NCI-H446 (cell line): ENCODE data around the gene SF1.

Source experiments
- DNase-seq, 2 experiments: peaks; one replicate each; lab custom pipeline; 2025; lab: John Stamatoyannopoulos, UW

The SF1 gene

DNA sequence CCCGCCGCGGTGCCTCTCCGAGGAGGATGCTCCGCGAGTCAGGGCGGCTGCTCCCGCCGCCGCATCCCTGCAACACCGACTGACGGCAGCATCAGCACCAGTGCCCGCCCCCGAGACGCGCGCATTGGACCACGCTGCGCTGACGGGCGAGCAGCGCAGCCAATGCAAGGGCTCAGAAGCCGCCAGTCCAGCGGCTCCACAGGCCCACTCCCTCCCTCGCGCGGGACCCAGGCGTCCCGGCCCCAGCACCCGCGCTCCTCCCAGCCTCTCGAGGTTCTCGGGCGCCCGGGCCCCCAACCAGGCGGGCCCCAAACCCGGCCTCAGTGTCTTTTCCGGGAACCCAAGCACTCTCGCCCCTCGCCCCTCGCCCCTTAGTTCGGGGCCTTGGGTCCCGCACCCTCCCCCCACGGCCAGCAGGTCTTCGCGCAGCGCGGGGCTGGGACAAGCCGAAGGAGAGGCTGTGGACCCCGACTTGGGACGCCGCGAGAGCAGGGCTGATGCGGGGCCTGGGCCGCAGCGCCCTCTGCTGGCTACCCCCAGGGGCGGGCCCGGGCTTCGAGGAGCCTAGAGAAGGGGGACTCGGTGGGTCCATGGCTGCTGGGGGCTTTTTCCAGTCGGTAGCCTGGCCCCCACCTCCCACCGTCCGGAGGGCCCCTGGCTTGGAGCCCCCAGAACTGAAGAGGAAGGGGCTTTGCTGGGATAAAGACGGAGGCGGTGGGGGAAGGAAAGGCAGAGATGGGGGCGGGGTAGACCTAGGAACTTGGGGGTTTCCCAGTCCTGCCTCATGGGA, 55.0 kb downstream of the SF1 start, which contains the start of gene NRXN2:
Gene NRXN2, minus strand, starts transcription at position 81 of the 790 bp plus-strand sequence. CDS start 9,498 bp downstream, outside the sequence.
- DNase-seq, result peak; percentile 55 to 88

DNA sequence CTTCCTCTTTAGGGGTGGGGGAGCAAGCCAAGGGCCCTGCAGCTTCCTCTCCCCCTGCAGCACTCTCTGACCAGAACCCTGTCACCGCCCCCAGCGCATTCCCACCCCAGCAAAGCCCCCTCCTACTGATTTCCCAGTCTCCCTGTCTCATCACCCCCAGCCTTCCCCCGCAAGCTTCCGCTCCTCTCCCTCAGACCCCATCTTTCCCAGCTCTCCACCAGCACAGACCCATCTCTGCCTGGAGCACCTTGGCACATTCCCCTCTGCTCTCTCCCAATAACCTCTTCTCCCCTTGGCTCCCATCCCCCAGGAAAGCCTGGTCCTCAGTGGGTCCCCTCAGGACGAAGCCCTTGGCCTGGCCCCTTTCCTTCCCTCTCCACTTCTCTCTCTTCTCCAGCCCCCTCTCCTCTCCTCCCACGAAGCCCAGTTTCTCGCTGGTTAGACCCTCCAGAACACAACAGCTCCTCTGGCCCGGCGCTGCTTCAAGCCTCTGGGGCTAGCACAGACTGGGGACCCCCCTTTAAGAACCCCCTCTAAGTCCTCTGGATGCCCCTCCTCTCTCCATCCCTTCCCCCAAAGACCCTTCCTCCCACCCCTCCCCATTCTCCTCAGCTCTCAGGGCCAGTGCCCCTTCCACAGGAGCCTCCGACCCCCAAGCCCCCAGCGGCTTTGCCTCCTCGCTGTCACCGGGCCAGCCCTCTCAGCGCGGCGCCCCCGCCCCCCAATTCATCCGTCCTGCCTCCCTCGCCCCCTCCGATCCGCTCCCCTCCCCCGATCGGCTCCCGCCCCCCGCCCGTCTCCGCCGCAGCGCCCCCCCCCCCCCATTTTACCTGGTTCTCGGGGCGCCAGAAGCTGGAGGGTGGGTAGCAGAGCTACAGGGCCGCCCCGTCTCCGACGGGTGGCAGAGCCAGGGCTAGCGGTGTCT, 55.9 kb downstream of the SF1 start:
- no peak for DNase-seq

- DNase-seq, result no peak
Measured at GRCh38 chr11:64721359-64721699, 57.0 kb downstream of the SF1 start.

DNA sequence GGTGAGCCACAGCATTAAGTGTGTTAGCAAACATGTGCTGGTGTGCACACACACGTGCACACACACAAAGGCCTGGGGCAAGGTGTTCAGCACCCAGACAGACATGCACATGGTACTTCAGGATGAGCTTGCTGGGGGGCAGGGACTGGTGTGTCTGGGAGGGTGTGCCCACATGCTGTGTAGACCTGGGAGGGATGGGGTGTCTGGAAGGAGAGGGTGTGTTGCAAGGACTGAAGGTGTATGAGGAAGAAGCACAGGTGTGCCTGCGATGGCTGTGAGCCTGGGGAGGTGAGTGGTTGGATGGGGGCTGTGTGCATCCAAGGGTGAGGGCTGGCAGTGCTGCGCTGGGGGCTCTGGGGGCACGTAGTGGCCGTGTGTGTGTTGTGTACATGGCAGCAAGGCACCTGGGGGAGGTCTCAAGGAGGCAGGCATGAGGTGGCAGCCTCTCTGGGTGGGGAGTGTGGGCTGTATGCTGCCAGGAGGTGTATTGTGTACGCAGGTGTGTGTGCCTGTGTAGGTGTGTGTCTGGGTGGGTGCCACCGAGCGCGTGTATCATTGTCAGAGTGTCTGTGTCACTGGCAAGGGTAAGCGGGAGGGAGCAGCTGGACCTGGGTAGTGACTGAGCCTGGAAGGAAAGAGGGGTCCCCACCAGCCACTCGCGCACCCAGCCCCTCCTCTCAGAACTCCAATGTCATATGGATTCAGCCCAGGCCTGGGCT, 57.5 kb downstream of the SF1 start:
- no peak for DNase-seq

DNA sequence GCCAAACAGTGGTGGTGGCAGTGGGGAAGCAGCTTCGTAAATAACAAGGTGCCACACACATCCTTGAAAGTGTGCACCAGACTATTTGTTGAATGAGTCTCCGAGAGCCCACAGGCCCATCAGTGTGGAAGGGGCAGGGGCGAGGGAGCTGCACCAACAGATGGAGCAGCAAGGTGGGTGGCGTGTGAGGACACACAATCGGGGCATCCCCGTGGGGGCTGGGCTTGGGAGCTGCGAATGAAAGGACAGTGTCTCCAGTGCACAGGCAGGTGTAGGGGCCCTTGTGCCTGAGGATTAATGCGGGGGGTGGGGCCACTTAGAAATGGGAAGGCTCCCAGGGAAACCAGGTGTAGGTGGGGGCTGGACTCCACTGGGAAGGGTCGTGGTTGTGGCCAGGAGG, 58.2 kb downstream of the SF1 start:
- DNase-seq, result no peak

- no peak for DNase-seq
Measured at GRCh38 chr11:64719406-64719805, 58.9 kb downstream of the SF1 start.

DNA sequence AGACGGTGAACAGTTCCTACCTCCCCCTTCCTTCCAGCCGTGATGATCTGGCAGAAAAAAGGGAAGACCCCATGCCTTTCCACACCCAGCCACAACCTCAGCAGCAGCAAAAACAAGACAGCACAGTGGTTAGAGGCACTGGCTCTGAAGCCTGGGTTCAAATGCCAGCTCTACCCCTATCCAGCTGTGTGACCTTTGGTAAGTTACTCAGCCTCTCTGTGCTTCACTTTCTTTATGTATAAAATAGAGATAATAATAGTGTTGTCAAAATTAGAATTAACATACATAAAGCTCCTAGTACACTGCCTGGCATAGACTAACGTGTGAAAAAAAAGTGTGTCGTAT, 59.6 kb downstream of the SF1 start:
- DNase-seq, result no peak

GRCh38 chr11:64718084-64718779, 60.1 kb downstream of the SF1 start:
- DNase-seq, result peak in 1 of 2 experiments; percentile 48

- DNase-seq, result no peak
Measured at GRCh38 chr11:64717268-64717578, 61.1 kb downstream of the SF1 start.

GRCh38 chr11:64716473-64717267, 61.7 kb downstream of the SF1 start:
- no peak for DNase-seq

- no peak for DNase-seq
Measured at GRCh38 chr11:64715756-64716472, 62.4 kb downstream of the SF1 start.

- DNase-seq, result no peak
Measured at GRCh38 chr11:64715110-64715509, 63.2 kb downstream of the SF1 start.

DNA sequence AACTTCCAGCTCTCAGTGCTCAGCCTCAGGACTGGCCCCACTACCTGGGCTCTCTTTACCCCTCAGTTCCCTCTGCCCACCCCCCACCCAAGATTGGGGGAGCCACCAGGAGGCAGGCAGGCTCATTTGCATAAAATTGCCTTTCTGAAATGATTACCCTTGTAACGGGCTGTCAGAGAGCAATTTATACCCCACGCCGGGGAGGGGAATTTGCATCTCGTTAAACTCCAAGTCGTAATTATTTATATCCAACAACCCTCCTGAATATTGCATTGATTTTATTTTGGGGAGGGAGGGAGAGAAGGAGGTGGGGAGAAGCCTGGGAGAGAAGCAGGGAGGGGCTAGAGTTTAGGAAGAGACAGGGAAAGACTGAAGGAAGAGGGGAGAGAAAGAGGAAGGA, 63.7 kb downstream of the SF1 start:
- DNase-seq, result no peak
